HepG2 (cell line): Measurements from ENCODE around the gene HEATR5B. TPM values are rescaled to one million over a fixed set of nuclear protein-coding genes. Genes with fewer than 3 reads are reported as not detected.

Source experiments
- ATAC-seq: fragments of 200-7000 bp; cut with Tn5 transposase; 3 replicates; pipeline ENCODE4 v1.9.1; 2020; ENCODE audit warnings: mild to moderate bottlenecking, moderate library complexity
- BruUV-seq: library from RNA; stranded (reverse); fragments of 400-500 nt; replicated peaks from 2 replicates; lab custom pipeline; 2021; lab: Mats Ljungman, UMichigan
- CTCF ChIA-PET: fragments of 300-600 bp; formaldehyde crosslinking; extraction: SDS; loops from one replicate; lab custom pipeline; 2021; ENCODE audit warnings: low total read pairs, inconsistent platforms, low intra/inter-chr PET ratio; lab: Yijun Ruan, JAX
- POLR2A ChIA-PET: fragments of 350-600 bp; sonication (Branson Sonifier 250); formaldehyde crosslinking; loops from one replicate; lab custom pipeline; 2020; ENCODE audit warnings: antibody characterized with exemption, inconsistent platforms; lab: Yijun Ruan, JAX
- DNase-seq: peaks from one replicate; pipeline ENCODE4 v3.0.0-alpha.2; 2015; ENCODE audit warnings: low spot score
- FAIRE-seq: peaks from 3 replicates; lab custom pipeline; 2011; peaks lifted over from hg19 to GRCh38; lab: Jason Lieb, UNC
- H2AFZ ChIP-seq: one replicate; pipeline ENCODE4 v1.6.1; 2011; ENCODE audit warnings: low read length, inconsistent platforms
- H3K27ac ChIP-seq: fragments of 300-600 bp; 3 replicates; pipeline ENCODE4 v1.8.0; 2011; ENCODE audit warnings: mixed run types, mild to moderate bottlenecking, mixed read lengths, low read length, inconsistent platforms; ENCODE audit not compliant: insufficient read depth; ENCODE audit errors: extremely low read length
- H3K27me3 ChIP-seq, 2 experiments: fragments of 200-600 bp in 1 of 2; 2 replicates in 1 of 2; 3 replicates in 1 of 2; pipeline versions ENCODE4 v1.6.0 to v1.8.0; 2011; ENCODE audit warnings: low read length in 2 of 2, mild to moderate bottlenecking in 2 of 2, moderate library complexity in 2 of 2, inconsistent platforms in 1 of 2; ENCODE audit not compliant: insufficient read depth in 2 of 2, control insufficient read depth in 1 of 2
- H3K36me3 ChIP-seq, 2 experiments: fragments of 200-600 bp in 1 of 2; replicated peaks in 1 of 2; 2 replicates in 1 of 2; 3 replicates in 1 of 2; pipeline versions ENCODE4 v1.5.1 to v1.8.0; 2011; ENCODE audit warnings: low read length in 2 of 2, inconsistent platforms in 1 of 2; ENCODE audit not compliant: insufficient read depth in 2 of 2, control insufficient read depth in 1 of 2
- H3K4me1 ChIP-seq: 2 replicates; pipeline ENCODE4 v1.5.1; 2012; ENCODE audit warnings: low read length, inconsistent platforms; ENCODE audit not compliant: insufficient read depth
- H3K4me2 ChIP-seq: 2 replicates; pipeline ENCODE4 v1.6.0; 2011; ENCODE audit warnings: low read depth, low read length, inconsistent platforms
- H3K4me3 ChIP-seq, 3 experiments: fragments of 200-600 bp in 1 of 3; sonication (generic), shearing (Covaris generic) in 1 of 3; replicated peaks in 1 of 3; 2 replicates each; pipeline ENCODE4 v1.5.1; 2011 to 2016; ENCODE audit warnings: low read length in 3 of 3, inconsistent platforms in 2 of 3, low read depth in 2 of 3, mild to moderate bottlenecking in 2 of 3, control low read depth in 1 of 3, mixed read lengths in 1 of 3; ENCODE audit not compliant: insufficient read depth in 1 of 3
- H3K79me2 ChIP-seq: one replicate; pipeline ENCODE4 v1.6.1; 2011; ENCODE audit warnings: low read length, inconsistent platforms; ENCODE audit not compliant: insufficient read depth
- H3K9ac ChIP-seq: 2 replicates; pipeline ENCODE4 v1.6.0; 2011; ENCODE audit warnings: mild to moderate bottlenecking, low read depth, low read length, inconsistent platforms; ENCODE audit not compliant: insufficient read depth
- H3K9me3 ChIP-seq: 2 replicates; pipeline ENCODE4 v1.5.1; 2012; ENCODE audit warnings: mild to moderate bottlenecking, low read length
- H4K20me1 ChIP-seq: 2 replicates; pipeline ENCODE4 v1.6.0; 2011; ENCODE audit warnings: inconsistent platforms, mild to moderate bottlenecking, low read length, moderate library complexity; ENCODE audit not compliant: insufficient read depth
- CSRNP2 ChIP-seq: sonication (generic); formaldehyde crosslinking; conservative IDR thresholded peaks from 2 replicates; pipeline ENCODE4 v1.8.0; 2022; ENCODE audit warnings: low read depth, missing genetic modification reagents
- IKZF4 ChIP-seq: sonication (generic); formaldehyde crosslinking; IDR thresholded peaks from 2 replicates; pipeline ENCODE4 v1.5.1; 2020; ENCODE audit warnings: borderline replicate concordance, mild to moderate bottlenecking, low read depth, missing genetic modification reagents; ENCODE audit errors: not compliant biosample characterization
- PHF8 ChIP-seq: sonication (generic); formaldehyde crosslinking; IDR thresholded peaks from 2 replicates; pipeline ENCODE4 v1.5.0; 2020; ENCODE audit warnings: missing genetic modification reagents
- PPARG ChIP-seq: conservative IDR thresholded peaks from 2 replicates; pipeline ENCODE4 v1.6.1; 2016; ENCODE audit warnings: missing biosample characterization, missing genetic modification reagents
- RBM39 ChIP-seq: fragments of 200-400 bp; formaldehyde crosslinking; IDR thresholded peaks from one replicate; pipeline ENCODE4 v1.6.1; 2018; ENCODE audit warnings: antibody characterized with exemption, mild to moderate bottlenecking, low read depth, low read length; ENCODE audit not compliant: poor library complexity, severe bottlenecking
- ZFP90 ChIP-seq: sonication (generic); formaldehyde crosslinking; IDR thresholded peaks from 2 replicates; pipeline ENCODE4 v1.8.0; 2022; ENCODE audit warnings: missing genetic modification reagents, mild to moderate bottlenecking, inconsistent platforms, borderline replicate concordance
- ZNF232 ChIP-seq: sonication (generic); formaldehyde crosslinking; IDR thresholded peaks from 2 replicates; pipeline ENCODE4 v1.4.0; 2020; ENCODE audit warnings: missing genetic modification reagents, borderline replicate concordance
- WGBS: methylation state at CpG from one replicate; pipeline ENCODE4 v1.1.6; 2017; ENCODE audit warnings: low lambda C conversion rate; 5-methylcytosine and 5-hydroxymethylcytosine counted together
- in situ Hi-C: cut with HindIII; loops from 2 replicates; pipeline ENCODE4 v1.10.0; 2017; ENCODE audit warnings: low pct_unique_long_range_greater_than_20kb; ENCODE audit not compliant: extremely low pct_ligation_motif_present
- intact Hi-C: fragments of 100-400 bp; cut with micrococcal nuclease; formaldehyde crosslinking; loops from one replicate; pipeline ENCODE4 v1.10.0; 2022; ENCODE audit not compliant: unreplicated experiment
- polyA plus RNA-seq, 8 experiments: library from polyadenylated mRNA; depleted of rRNA in 3 of 8; stranded (reverse) in 7 of 8; unstranded in 1 of 8; fragments of >200 nt; fragmentation: Illumina TruSeq in 4 of 8; extraction: Trizol in 4 of 8; gene quantifications; 2 replicates each; pipeline versions ENCODE4 v1.2.1 to v1.2.3, GENCODE V29; 2011 to 2016; ENCODE audit warnings: low read depth in 4 of 8, missing spikeins in 1 of 8, mixed read lengths in 1 of 8; ENCODE audit not compliant: insufficient read depth in 1 of 8
- total RNA-seq, 5 experiments: library from RNA; depleted of rRNA; stranded (reverse); fragments of >200 nt; fragmentation: Illumina TruSeq; extraction: Trizol; gene quantifications; 2 replicates each; pipeline ENCODE4 v1.2.3, GENCODE V29; 2016; ENCODE audit warnings: low read depth in 1 of 5
- TF ChIP-seq, protein P1 (sequence below): sonication (generic); formaldehyde crosslinking; IDR thresholded peaks from 2 replicates; pipeline ENCODE4 v1.8.1; 2022; ENCODE audit warnings: low read depth, mild to moderate bottlenecking, missing genetic modification reagents
- TF ChIP-seq, protein P2 (sequence below): sonication (generic); formaldehyde crosslinking; IDR thresholded peaks from 2 replicates; pipeline ENCODE4 v1.8.0; 2022; ENCODE audit warnings: missing genetic modification reagents, low read depth, mild to moderate bottlenecking, borderline replicate concordance
- TF ChIP-seq, protein P3 (sequence below): sonication (generic); formaldehyde crosslinking; IDR thresholded peaks from 2 replicates; pipeline ENCODE4 v1.5.1; 2020; ENCODE audit warnings: mild to moderate bottlenecking, missing genetic modification reagents, borderline replicate concordance

The HEATR5B gene
- total and polyA plus RNA-seq, 2 of the 13 experiments (the other 11 are each of a cell fraction or from before 2014, with no cell fraction given) = 12.7 to 16.3 TPM

GRCh38 chr2:36965751-36966369 is 118.3 kb downstream of the HEATR5B start (continued):
- no peak for TF ChIP-seq IKZF4 (CRISPR knock-in tag)
- TF ChIP-seq RBM39 = no peak
- TF ChIP-seq, protein P1, sequence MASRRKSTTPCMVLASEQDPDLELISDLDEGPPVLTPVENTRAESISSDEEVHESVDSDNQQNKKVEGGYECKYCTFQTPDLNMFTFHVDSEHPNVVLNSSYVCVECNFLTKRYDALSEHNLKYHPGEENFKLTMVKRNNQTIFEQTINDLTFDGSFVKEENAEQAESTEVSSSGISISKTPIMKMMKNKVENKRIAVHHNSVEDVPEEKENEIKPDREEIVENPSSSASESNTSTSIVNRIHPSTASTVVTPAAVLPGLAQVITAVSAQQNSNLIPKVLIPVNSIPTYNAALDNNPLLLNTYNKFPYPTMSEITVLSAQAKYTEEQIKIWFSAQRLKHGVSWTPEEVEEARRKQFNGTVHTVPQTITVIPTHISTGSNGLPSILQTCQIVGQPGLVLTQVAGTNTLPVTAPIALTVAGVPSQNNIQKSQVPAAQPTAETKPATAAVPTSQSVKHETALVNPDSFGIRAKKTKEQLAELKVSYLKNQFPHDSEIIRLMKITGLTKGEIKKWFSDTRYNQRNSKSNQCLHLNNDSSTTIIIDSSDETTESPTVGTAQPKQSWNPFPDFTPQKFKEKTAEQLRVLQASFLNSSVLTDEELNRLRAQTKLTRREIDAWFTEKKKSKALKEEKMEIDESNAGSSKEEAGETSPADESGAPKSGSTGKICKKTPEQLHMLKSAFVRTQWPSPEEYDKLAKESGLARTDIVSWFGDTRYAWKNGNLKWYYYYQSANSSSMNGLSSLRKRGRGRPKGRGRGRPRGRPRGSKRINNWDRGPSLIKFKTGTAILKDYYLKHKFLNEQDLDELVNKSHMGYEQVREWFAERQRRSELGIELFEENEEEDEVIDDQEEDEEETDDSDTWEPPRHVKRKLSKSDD = no peak
- no peak for TF ChIP-seq PHF8 (CRISPR knock-in tag)
- TF ChIP-seq CSRNP2 (CRISPR knock-in tag) = no peak
- TF ChIP-seq ZNF232 (CRISPR knock-in tag) = no peak

DNA sequence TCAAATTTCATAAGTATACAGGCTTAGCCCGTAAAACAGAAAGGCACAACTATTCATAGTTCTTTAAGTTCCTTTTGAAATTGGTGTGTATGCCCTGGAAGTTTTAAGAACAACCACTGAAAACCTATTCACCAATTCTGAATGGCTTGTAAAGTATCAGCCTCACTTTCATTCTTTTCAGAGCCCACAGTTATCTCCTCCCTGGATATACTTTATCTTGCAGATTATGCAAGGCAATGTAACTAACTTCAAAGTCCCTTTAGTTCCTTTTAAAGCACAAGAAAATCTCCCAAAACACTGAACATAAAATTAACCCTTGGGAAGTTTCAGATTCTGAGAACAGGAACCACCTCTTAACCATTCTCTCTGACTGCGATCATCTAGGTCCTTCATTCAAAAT is 119.0 kb downstream of the HEATR5B start:
- in situ Hi-C loops = no loop called here
- ATAC-seq (no peak), FAIRE-seq (no peak), DNase-seq (no peak)
- no peaks in the 10 kb centered on the region for H3K9me3 ChIP-seq
- whole genome bisulfite sequencing = 45% methylated on average over 2 of the region's 2 CpGs
- peaks cover 41% of the 10 kb centered on the region for H3K4me1 ChIP-seq
- no peaks in the 10 kb centered on the region for H3K36me3 ChIP-seq
- H3K4me3 ChIP-seq = peak overlapping the region; percentile 88 to 100 (median 97)
- H4K20me1 ChIP-seq = no peaks in the 10 kb centered on the region
- no TSS peak for BruUV-seq
- peak overlapping the region; percentile 48 for H2AFZ ChIP-seq
- no peaks in the 10 kb centered on the region; a peak in 1 of 5 replicates for H3K27me3 ChIP-seq
- peak overlapping the region; percentile 98 for H3K4me2 ChIP-seq
- intact Hi-C loops = loop anchor here (5.0 kb wide), 1 partner anchor 117 kb away; the partner anchor contains the start of genes GPATCH11 and HEATR5B
- H3K27ac ChIP-seq = peak overlapping the region; percentile 64
- peaks cover 26% of the 10 kb centered on the region for H3K79me2 ChIP-seq
- POLR2A ChIA-PET = no interaction called here
- CTCF ChIA-PET = no interaction called here
- H3K9ac ChIP-seq = peak overlapping the region; percentile 76
- TF ChIP-seq ZFP90 (0 out of 2 replicates have a peak, but pooled peaks have one; percentile 29), PPARG (CRISPR knock-in tag) (0 out of 2 replicates have a peak, but pooled peaks have one; percentile 20)
- TF ChIP-seq, protein P2, sequence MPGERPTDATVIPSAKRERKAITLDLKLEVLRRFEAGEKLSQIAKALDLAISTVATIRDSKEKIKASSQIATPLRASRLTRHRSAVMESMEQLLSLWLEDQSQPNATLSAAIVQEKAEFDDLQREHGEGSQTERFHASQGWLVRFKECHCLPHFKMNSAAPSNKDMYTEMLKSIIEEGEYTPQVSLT (CRISPR knock-in tag) = no peak
- TF ChIP-seq, protein P3, sequence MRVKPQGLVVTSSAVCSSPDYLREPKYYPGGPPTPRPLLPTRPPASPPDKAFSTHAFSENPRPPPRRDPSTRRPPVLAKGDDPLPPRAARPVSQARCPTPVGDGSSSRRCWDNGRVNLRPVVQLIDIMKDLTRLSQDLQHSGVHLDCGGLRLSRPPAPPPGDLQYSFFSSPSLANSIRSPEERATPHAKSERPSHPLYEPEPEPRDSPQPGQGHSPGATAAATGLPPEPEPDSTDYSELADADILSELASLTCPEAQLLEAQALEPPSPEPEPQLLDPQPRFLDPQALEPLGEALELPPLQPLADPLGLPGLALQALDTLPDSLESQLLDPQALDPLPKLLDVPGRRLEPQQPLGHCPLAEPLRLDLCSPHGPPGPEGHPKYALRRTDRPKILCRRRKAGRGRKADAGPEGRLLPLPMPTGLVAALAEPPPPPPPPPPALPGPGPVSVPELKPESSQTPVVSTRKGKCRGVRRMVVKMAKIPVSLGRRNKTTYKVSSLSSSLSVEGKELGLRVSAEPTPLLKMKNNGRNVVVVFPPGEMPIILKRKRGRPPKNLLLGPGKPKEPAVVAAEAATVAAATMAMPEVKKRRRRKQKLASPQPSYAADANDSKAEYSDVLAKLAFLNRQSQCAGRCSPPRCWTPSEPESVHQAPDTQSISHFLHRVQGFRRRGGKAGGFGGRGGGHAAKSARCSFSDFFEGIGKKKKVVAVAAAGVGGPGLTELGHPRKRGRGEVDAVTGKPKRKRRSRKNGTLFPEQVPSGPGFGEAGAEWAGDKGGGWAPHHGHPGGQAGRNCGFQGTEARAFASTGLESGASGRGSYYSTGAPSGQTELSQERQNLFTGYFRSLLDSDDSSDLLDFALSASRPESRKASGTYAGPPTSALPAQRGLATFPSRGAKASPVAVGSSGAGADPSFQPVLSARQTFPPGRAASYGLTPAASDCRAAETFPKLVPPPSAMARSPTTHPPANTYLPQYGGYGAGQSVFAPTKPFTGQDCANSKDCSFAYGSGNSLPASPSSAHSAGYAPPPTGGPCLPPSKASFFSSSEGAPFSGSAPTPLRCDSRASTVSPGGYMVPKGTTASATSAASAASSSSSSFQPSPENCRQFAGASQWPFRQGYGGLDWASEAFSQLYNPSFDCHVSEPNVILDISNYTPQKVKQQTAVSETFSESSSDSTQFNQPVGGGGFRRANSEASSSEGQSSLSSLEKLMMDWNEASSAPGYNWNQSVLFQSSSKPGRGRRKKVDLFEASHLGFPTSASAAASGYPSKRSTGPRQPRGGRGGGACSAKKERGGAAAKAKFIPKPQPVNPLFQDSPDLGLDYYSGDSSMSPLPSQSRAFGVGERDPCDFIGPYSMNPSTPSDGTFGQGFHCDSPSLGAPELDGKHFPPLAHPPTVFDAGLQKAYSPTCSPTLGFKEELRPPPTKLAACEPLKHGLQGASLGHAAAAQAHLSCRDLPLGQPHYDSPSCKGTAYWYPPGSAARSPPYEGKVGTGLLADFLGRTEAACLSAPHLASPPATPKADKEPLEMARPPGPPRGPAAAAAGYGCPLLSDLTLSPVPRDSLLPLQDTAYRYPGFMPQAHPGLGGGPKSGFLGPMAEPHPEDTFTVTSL = no peak
